ENCODE results near the gene PACRG. TPM values are rescaled to one million over a fixed set of nuclear protein-coding genes. Genes with fewer than 3 reads are reported as not detected.

The PACRG gene
- total and polyA plus RNA-seq, 2 of the 13 experiments (the other 11 are each of a cell fraction or from before 2014, with no cell fraction given) = 0.13 TPM; not detected in 1

GRCh38 chr6:162727322-162728182 lies at the start of gene PACRG, which contains the start of gene PRKN (continued):
- TF ChIP-seq KLF9 (CRISPR knock-in tag; IDR thresholded peaks at IDR 0.05; ENCODE audit: low read depth) (no peak), ZNF281 (CRISPR knock-in tag; IDR thresholded peaks at IDR 0.05; ENCODE audit: borderline replicate concordance) (peak; percentile 89), ZNF10 (CRISPR knock-in tag; IDR thresholded peaks at IDR 0.05; ENCODE audit: borderline replicate concordance, low read depth) (no peak), ZNF619 (CRISPR knock-in tag; IDR thresholded peaks at IDR 0.05) (peak; percentile 77), ZNF34 (CRISPR knock-in tag; IDR thresholded peaks at IDR 0.05; ENCODE audit: borderline replicate concordance) (peak; percentile 39; the same call in 1 of the 2 replicates), ZNF674 (CRISPR knock-in tag; IDR thresholded peaks at IDR 0.05; ENCODE audit: low read depth) (no peak), RBM39 (IDR thresholded peaks at IDR 0.05; ENCODE audit: low read depth, low read length, poor library complexity, severe bottlenecking) (peak; percentile 79), KLF11 (CRISPR knock-in tag; IDR thresholded peaks at IDR 0.05) (no peak), KDM1A (CRISPR knock-in tag; IDR thresholded peaks at IDR 0.05) (no peak), HES4 (CRISPR knock-in tag; IDR thresholded peaks at IDR 0.05; ENCODE audit: borderline replicate concordance) (peak; percentile 50; the same call in 1 of the 2 replicates), ZNF800 (CRISPR knock-in tag; IDR thresholded peaks at IDR 0.05) (peak; percentile 92), NCOA1 (CRISPR knock-in tag; IDR thresholded peaks at IDR 0.05) (no peak), ZNF720 (CRISPR knock-in tag; IDR thresholded peaks at IDR 0.05) (no peak), TEF (CRISPR knock-in tag; IDR thresholded peaks at IDR 0.05) (0 out of 2 replicates have a peak, but pooled peaks have one; percentile 64), ZFP91 (CRISPR knock-in tag; IDR thresholded peaks at IDR 0.05; ENCODE audit: borderline replicate concordance) (peak; percentile 87; the same call in 1 of the 2 replicates), ZNF761 (CRISPR knock-in tag; conservative IDR thresholded peaks at IDR 0.05) (0 out of 2 replicates have a peak, but pooled peaks have one; percentile 28), ETV5 (CRISPR knock-in tag; IDR thresholded peaks at IDR 0.05; ENCODE audit: borderline replicate concordance) (peak; percentile 93), ASH2L (IDR thresholded peaks at IDR 0.05; ENCODE audit: insufficient read length, low read depth, low read length) (peak; percentile 69), ZNF3 (CRISPR knock-in tag; IDR thresholded peaks at IDR 0.05) (no peak), ZNF562 (CRISPR knock-in tag; IDR thresholded peaks at IDR 0.05; ENCODE audit: borderline replicate concordance) (no peak), NONO (IDR thresholded peaks at IDR 0.05) (no peak), NONO (CRISPR knock-in tag; conservative IDR thresholded peaks at IDR 0.05) (peak; percentile 81)
